ENCODE data around the gene PPM1F.

The PPM1F gene

DNA sequence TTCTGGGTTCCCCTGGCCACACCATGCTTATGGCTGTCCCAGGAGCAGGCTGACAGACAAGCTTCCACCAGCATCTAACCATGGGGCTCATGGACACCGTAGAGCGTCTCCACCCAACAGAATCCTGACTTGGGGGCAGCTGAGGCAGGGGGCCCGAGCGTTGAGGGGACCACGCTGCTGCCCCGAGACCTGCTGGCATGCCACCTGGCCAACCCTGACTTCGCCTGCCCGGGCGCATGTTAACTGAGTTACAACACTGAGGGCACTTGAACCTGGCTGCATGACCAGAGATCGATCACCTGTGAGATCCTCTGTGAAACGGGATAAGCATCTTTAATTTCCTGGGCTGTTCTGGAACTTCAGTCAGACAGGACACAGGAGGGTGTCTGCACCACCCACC, 13.7 kb downstream of the PPM1F start:
- in situ Hi-C loops (cut with HindIII; ENCODE audit: low sequenced_read_pairs) = loop anchor here (25.0 kb wide), 1 partner anchor 227 kb away; no protein-coding TSS in a partner anchor
- DNase-seq (ENCODE audit: low read depth, low spot score) = no peak
- TF ChIP-seq, protein P1, sequence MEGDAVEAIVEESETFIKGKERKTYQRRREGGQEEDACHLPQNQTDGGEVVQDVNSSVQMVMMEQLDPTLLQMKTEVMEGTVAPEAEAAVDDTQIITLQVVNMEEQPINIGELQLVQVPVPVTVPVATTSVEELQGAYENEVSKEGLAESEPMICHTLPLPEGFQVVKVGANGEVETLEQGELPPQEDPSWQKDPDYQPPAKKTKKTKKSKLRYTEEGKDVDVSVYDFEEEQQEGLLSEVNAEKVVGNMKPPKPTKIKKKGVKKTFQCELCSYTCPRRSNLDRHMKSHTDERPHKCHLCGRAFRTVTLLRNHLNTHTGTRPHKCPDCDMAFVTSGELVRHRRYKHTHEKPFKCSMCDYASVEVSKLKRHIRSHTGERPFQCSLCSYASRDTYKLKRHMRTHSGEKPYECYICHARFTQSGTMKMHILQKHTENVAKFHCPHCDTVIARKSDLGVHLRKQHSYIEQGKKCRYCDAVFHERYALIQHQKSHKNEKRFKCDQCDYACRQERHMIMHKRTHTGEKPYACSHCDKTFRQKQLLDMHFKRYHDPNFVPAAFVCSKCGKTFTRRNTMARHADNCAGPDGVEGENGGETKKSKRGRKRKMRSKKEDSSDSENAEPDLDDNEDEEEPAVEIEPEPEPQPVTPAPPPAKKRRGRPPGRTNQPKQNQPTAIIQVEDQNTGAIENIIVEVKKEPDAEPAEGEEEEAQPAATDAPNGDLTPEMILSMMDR (IDR thresholded peaks at IDR 0.05; ENCODE audit: low read depth, low read length) = no peak
- no peak overlapping the region for H3K4me3 ChIP-seq (ENCODE audit: low read depth, low read length)

DNA sequence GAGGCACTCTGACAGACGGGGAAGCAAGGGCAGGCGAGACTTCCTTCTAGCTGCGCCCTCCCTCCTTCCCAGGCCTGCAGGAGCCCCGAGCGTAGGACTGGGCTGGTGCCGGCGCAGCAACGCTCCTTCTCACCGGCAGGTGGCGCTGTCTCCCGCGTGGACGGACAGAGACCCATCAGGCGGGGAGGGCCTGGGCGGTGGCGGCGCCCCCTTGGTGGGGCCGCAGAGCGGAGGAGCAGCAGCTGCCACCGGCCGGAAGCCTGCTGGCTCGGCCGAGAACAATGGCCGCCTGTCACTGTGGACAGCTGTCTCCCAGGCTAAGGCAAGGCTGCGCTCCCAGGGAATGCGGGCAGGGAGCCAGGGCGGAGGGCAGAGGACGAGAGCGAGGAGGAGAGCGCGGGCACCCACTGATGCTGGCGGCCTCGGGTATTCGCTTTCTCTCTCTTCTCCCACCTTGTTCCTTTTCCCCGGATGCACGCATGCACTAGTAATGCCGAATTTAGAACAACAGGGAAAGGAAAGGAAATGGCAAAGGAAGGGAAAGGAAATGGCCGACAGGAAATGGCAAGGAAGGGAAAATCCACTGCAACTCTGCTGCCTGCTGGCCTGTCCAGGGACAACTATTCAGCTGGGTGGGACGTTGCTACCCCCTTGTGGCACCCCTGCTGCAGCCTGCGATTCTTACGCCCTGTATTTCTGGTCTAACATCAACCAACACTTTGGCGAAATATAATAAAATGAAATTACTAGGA, 14.4 kb downstream of the PPM1F start:
- TF ChIP-seq, protein P1 (IDR thresholded peaks at IDR 0.05; ENCODE audit: low read depth, low read length) = peak; percentile 98

DNA sequence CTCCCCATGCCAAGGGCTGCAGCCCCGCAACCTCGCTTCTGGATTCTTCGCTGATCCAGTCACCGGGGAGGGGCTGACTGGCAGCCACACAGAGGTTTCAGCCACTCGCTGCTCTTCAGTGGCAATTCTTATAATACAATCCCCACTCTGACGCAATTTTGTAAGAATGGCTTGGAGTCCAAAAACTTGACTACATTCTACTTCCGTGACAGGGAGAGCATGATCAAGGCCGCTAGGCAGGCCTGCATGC, 14.9 kb downstream of the PPM1F start:
- in situ Hi-C loops (cut with HindIII; ENCODE audit: low sequenced_read_pairs) = loop anchor here (25.0 kb wide), 1 partner anchor 225 kb away; no protein-coding TSS in a partner anchor
- H3K4me3 ChIP-seq (ENCODE audit: low read depth, low read length) = no peak overlapping the region
- TF ChIP-seq, protein P1 (IDR thresholded peaks at IDR 0.05; ENCODE audit: low read depth, low read length) = no peak
- DNase-seq (ENCODE audit: low read depth, low spot score) = no peak

More for the DNA sequence above, 14.4 kb downstream of the PPM1F start:
- H3K4me3 ChIP-seq (ENCODE audit: low read depth, low read length) = peak overlapping the region; percentile 40
- peak; percentile 91 for DNase-seq (ENCODE audit: low read depth, low spot score)
- in situ Hi-C loops (cut with HindIII; ENCODE audit: low sequenced_read_pairs) = loop anchor here (25.0 kb wide), 1 partner anchor 226 kb away; no protein-coding TSS in a partner anchor

DNA sequence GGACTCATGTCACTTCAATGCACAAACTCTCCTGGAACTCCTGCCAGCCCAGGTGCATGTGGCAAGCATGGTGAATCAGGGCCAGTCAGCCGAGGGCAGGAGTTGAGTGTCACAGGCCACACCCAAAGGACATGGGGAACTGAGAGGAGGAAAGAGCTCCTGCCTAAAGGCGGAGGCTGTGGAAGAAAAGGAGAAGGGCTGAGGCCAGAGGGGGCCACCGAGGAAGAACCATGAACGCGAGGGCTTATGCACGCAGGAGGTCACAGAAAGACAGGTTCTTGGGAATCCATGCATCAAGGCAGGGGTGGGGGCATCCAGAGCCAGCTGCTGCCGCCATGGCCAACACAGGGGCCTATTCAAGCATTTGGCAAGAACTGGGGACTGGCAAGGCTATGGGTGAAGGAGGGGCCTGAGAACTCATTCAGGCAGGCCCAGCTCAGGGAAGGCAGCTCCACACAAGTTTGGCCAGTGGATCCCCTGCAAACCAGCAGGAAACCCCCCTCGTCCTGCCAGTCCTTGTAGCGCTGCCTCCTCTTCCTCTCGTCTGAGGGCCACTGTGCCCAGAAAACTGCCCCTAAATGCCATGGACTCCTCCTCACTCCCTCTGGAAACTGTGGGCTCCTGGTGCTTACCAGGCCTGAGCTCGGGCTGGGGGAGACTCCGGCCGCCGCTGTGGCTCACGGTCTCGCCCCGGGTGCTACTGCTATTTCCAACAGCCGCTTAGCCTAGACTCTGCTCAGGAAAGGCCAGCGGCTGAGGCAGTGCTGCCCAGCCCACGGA, 15.4 kb downstream of the PPM1F start:
- in situ Hi-C loops (cut with HindIII; ENCODE audit: low sequenced_read_pairs) = loop anchor here (25.0 kb wide), 1 partner anchor 225 kb away; no protein-coding TSS in a partner anchor
- no peak overlapping the region for H3K4me3 ChIP-seq (ENCODE audit: low read depth, low read length)
- no peak for DNase-seq (ENCODE audit: low read depth, low spot score)
- TF ChIP-seq, protein P1 (IDR thresholded peaks at IDR 0.05; ENCODE audit: low read depth, low read length) = no peak

- TF ChIP-seq, protein P1 (IDR thresholded peaks at IDR 0.05; ENCODE audit: low read depth, low read length) = no peak
- DNase-seq (ENCODE audit: low read depth, low spot score) = no peak
- H3K4me3 ChIP-seq (ENCODE audit: low read depth, low read length) = no peak overlapping the region
- in situ Hi-C loops (cut with HindIII; ENCODE audit: low sequenced_read_pairs) = loop anchor here (25.0 kb wide), 1 partner anchor 224 kb away; no protein-coding TSS in a partner anchor
These were observed 16.4 kb downstream of the PPM1F start for GRCh38 chr22:21936151-21936775.

DNA sequence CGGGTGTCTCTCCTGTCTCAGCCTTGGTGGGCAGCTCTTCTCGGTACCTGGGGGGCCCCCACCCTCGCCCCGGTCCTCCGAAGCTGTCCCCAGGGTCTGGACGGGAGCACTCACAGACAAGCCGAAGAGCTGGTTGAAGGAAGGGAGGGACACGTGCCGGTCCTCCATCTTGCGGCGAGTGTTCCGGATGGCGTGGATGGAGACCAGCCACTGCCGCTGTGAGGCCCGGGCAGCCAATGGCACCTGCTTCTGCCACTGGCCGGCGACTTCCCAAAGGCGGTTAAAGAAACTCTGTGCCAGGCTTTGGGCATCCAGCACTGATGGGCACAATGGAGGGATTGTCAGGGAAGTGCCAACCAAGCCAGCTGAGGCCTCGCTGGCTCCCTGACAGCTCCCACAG, 18.7 kb downstream of the PPM1F start:
- no peak for DNase-seq (ENCODE audit: low read depth, low spot score)
- in situ Hi-C loops (cut with HindIII; ENCODE audit: low sequenced_read_pairs) = loop anchor here (25.0 kb wide), 1 partner anchor 222 kb away; no protein-coding TSS in a partner anchor
- TF ChIP-seq, protein P1 (IDR thresholded peaks at IDR 0.05; ENCODE audit: low read depth, low read length) = no peak

More for the DNA sequence above, 18.7 kb downstream of the PPM1F start:
- no peak overlapping the region for H3K4me3 ChIP-seq (ENCODE audit: low read depth, low read length)
